Activated naive CD8-positive, alpha-beta T cell treated with anti-CD3 and anti-CD28 coated beads for 36 hours (primary cell): Measurements from ENCODE around the gene KCNIP4. TPM values are rescaled to one million over a fixed set of nuclear protein-coding genes. Genes with fewer than 3 reads are reported as not detected.
A peak's percentile ranks its signal among the peaks of the same experiment; 100 is the strongest.

Source experiments
- DNase-seq: peaks from one replicate; pipeline ENCODE4 v3.0.0; 2021
- H3K27ac Mint-ChIP-seq: one replicate; pipeline ENCODE4 v1.8.0; 2022; ENCODE audit warnings: mild to moderate bottlenecking, moderate library complexity, mixed read lengths
- H3K27me3 Mint-ChIP-seq: one replicate; pipeline ENCODE4 v1.8.0; 2022; ENCODE audit warnings: mild to moderate bottlenecking, mixed read lengths
- H3K36me3 Mint-ChIP-seq: one replicate; pipeline ENCODE4 v1.8.0; 2021; ENCODE audit warnings: mild to moderate bottlenecking, mixed read lengths
- H3K4me1 Mint-ChIP-seq: one replicate; pipeline ENCODE4 v1.8.0; 2021; ENCODE audit warnings: mixed read lengths
- H3K4me3 Mint-ChIP-seq: one replicate; pipeline ENCODE4 v1.8.0; 2022; ENCODE audit warnings: mild to moderate bottlenecking, moderate library complexity, mixed read lengths
- H3K9me3 Mint-ChIP-seq: one replicate; pipeline ENCODE4 v1.8.0; 2022; ENCODE audit warnings: mixed read lengths
- total RNA-seq, 2 experiments: library from RNA; stranded (reverse); gene quantifications; one replicate each; pipeline ENCODE4 v1.2.3, GENCODE V29; 2021

KCNIP4 gene
- total RNA-seq, 2 experiments from 2014 or later = not detected

DNA sequence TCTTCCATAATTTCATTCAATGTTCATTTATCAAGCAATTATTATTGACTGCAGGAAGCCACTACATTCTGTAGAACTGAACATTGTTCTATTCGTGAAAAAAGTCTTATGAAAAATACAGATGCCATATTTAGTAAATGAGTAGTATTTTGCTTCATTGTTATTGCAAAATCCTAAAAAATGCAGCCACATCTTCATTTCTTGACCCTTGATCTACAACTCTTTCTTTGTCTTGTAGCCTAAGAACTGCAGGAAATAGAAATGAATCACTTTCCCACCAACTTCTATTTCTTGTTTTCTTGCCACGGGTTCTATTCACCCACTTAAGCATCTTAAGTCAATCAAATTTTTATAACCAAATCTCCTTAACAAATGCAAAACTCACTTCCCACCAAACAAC, 63.3 kb downstream of the KCNIP4 start:
- DNase-seq = no peak
- no peaks in the 10 kb centered on the region for H3K36me3 Mint-ChIP-seq
- H3K4me1 Mint-ChIP-seq = peaks cover 8% of the 10 kb centered on the region
- H3K27ac Mint-ChIP-seq = no peak overlapping the region
- no peak overlapping the region for H3K4me3 Mint-ChIP-seq
- peaks cover 3% of the 10 kb centered on the region for H3K27me3 Mint-ChIP-seq
- H3K9me3 Mint-ChIP-seq = peaks cover 10% of the 10 kb centered on the region

DNA sequence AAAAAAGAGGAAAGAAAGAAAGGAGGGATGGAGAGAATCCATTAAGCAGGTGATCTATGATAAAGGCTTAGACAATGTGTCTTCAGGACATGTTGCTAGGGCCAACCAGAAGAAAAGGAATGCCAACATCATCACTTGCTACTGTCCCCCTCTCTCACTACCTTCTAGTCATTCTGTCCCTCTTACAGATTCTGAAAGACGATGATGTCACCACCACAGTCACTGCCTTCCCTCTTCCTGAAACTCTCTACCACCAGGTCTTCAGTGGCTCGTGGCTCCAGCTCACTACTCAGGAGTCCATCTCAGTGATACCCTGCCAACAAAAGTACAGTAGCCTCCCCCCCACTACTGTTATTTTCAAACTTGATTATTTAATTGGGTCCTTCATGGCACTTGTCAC, 64.0 kb downstream of the KCNIP4 start:
- Mint-ChIP-seq H3K27ac (no peak overlapping the region), H3K27me3 (peaks cover 3% of the 10 kb centered on the region), H3K4me3 (no peak overlapping the region), H3K36me3 (no peaks in the 10 kb centered on the region), H3K9me3 (peaks cover 10% of the 10 kb centered on the region), H3K4me1 (peaks cover 8% of the 10 kb centered on the region)
- no peak for DNase-seq

DNA sequence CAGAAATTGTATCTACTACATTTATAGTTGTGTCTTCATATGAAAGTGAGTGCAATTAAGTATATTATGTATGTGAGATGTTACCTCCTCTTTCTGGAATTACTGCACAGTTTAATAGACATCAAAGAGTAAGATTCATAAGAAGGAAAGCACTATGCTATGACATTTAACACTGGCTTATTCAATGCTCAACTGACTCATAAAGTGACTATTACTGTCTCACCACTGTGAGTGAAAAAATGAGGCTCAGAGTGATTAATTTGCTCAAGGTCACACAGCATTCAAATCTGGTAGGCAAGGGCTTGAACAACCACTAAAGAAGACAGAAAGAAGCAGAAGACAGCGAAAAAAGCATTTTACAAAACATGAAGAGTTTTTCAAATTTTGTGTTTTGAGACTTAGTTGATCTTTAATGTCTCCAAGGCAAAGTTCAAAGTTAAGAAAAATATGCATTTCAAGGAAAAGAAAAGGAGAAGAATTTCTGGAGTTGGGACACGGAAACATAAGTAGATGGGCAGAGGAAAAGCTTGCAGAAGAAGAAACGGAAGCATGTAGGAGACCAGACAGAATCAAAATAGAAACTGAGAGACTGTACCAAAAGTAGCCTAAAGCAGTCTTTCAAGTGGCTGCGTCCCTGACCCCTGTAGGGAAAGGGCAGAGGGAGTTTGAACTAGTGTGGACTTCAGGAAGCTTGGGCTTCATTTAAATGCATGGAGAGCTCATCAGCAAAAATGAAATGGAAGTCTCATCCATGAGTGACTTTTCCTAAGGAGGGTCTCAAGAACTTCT, 66.3 kb downstream of the KCNIP4 start:
- H3K9me3 Mint-ChIP-seq = peaks cover 8% of the 10 kb centered on the region
- H3K4me3 Mint-ChIP-seq = no peak overlapping the region
- no peaks in the 10 kb centered on the region for H3K36me3 Mint-ChIP-seq
- H3K27me3 Mint-ChIP-seq = peaks cover 3% of the 10 kb centered on the region
- H3K4me1 Mint-ChIP-seq = peaks cover 5% of the 10 kb centered on the region
- H3K27ac Mint-ChIP-seq = peak overlapping the region; percentile 26
- DNase-seq = no peak

DNA sequence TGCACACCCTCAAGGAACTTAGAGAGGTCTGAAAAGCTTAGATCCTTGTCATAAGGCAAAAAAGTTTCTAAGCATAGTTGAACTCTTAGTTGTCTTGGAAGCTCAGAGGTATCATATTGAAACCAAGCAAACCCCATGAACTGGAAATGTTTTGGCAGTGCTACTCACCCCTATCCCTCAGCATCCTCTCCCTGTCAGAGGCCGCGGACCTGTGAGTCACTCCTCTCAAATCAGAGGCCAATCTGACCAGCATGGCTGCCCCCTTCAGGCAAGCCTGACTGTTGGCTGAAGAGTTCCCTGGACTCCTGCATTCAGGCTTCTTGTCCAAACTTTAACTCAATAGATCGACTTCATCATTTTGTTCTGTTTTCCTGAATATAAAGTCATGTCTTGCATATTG, 69.4 kb downstream of the KCNIP4 start:
- Mint-ChIP-seq H3K27ac (no peak overlapping the region), H3K27me3 (no peaks in the 10 kb centered on the region), H3K36me3 (no peaks in the 10 kb centered on the region), H3K9me3 (peaks cover 4% of the 10 kb centered on the region), H3K4me1 (peaks cover 3% of the 10 kb centered on the region), H3K4me3 (no peak overlapping the region)
- DNase-seq = no peak

DNA sequence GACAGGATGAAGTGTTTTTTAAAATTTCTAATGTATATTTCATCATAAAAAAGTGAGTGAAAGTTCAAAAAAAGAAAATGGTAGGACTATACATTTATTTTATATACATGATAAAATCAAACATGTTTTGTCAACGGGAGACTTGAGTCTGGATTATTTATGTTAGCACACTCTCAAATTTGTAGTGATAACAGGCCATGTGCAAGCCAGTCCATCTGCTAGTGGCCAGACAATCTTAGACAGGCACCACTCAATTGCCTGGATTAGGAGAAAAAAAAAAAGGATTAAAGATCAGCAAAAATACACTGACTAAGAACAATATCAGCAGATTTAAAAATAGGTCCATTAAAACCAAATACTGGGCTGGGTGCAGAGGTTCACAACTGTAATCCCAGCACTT, 71.9 kb downstream of the KCNIP4 start:
- H3K4me1 Mint-ChIP-seq = no peaks in the 10 kb centered on the region
- no peak overlapping the region for H3K27ac Mint-ChIP-seq
- no peak overlapping the region for H3K4me3 Mint-ChIP-seq
- no peak for DNase-seq
- H3K36me3 Mint-ChIP-seq = no peaks in the 10 kb centered on the region
- no peaks in the 10 kb centered on the region for H3K27me3 Mint-ChIP-seq
- peaks cover 1% of the 10 kb centered on the region for H3K9me3 Mint-ChIP-seq

DNA sequence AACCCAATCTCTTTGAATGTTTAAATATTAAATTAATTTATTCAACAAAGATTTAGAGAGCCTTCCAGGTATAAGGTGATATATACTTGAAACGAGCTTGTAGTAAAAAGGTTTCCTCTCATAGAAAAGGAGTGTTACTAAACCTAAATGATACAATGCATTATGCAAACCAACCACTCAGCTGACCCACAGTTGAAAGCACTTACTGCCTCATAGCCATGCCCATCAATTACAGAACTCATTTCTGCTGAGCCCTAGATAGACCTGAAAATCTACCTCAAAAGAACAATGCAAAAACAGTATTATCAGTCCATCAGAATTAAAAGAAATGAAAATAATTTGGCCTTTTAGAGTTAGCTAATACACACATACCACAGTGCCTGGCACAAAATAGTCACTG, 75.4 kb downstream of the KCNIP4 start:
- H3K27ac Mint-ChIP-seq = no peak overlapping the region
- no peaks in the 10 kb centered on the region for H3K36me3 Mint-ChIP-seq
- DNase-seq = no peak
- no peaks in the 10 kb centered on the region for H3K4me1 Mint-ChIP-seq
- peaks cover 1% of the 10 kb centered on the region for H3K9me3 Mint-ChIP-seq
- H3K27me3 Mint-ChIP-seq = no peaks in the 10 kb centered on the region
- H3K4me3 Mint-ChIP-seq = no peak overlapping the region

DNA sequence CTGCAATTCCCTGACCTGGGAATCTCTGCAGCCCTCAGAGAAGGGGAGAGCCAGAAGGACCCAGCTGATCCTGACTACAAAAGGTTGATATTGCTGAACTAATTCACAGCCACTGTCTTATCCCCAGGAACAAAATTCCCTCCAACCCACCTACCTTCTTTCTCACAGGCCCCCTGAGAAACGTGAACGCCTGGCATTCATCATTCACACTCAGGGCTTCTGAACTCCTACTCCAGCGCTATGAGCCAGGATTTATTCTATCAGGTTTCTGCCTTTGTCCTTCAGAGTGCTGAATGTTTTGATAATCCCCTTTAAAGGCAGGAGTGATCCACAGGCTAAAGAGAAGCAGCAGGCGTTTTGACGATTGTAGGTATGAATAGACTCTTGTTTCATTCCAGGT, 76.5 kb downstream of the KCNIP4 start:
- no peaks in the 10 kb centered on the region for H3K27me3 Mint-ChIP-seq
- H3K36me3 Mint-ChIP-seq = no peaks in the 10 kb centered on the region

DNA sequence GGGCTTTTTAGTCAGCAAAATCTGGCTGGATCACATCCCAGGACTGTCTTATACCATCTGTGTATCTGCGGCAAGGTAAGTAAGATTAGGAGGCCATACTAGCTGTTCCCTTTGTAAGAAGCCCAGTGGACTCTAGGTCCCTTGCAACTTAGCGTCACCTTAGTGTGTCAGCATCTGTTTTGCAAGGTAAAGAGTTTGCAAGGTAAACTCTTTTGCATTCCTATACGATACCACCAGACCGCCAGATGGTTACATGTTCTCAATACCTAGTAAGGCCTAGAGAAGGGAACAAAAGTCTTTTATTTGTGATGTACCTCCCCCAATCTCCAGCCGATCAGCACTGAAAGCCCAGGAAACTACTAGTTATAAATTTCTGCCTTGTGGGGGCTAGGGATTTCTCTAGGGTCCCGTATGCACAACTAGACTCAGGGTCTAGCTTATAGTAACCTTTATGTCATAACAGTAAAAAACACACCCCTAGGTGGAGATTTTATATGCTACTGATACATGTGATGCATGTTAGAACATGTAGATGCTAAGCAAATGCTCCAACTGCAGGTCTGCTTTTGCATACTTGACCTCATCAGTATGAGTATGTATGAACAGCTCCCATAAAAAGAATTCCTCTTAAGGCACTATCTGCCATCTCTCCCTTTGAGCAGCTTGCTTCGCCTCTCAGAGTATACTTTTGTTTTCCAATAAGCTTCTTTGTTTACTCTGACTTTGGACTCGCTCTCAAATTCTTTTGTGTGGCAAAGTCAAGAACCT, 78.4 kb downstream of the KCNIP4 start:
- DNase-seq = no peak
- H3K27me3 Mint-ChIP-seq = no peaks in the 10 kb centered on the region
- no peaks in the 10 kb centered on the region for H3K36me3 Mint-ChIP-seq
- no peak overlapping the region for H3K27ac Mint-ChIP-seq
- no peaks in the 10 kb centered on the region for H3K9me3 Mint-ChIP-seq
- H3K4me1 Mint-ChIP-seq = no peaks in the 10 kb centered on the region
- no peak overlapping the region for H3K4me3 Mint-ChIP-seq

More for the DNA sequence above, 76.5 kb downstream of the KCNIP4 start:
- Mint-ChIP-seq H3K27ac (no peak overlapping the region), H3K9me3 (peaks cover 1% of the 10 kb centered on the region), H3K4me3 (no peak overlapping the region), H3K4me1 (no peaks in the 10 kb centered on the region)
- DNase-seq = no peak

DNA sequence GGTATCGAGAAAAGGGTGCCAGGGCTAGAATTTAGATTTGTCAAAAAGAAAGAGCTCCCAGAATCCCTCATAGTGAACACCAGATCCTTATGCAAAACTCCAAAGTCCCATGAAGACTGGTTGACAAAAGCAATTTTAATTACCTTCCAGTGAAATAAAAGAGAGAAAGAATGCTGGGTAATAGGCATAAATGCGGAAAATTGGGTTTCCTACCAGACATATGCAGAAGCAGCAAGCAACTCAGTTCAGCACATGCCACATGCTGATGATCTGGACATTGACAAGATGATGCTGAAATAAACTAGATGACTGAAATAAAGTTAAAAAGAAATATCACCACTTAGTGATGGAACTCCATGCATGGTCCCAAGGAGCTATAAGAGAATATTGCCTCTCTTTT, 83.9 kb downstream of the KCNIP4 start:
- peaks cover 5% of the 10 kb centered on the region for H3K27me3 Mint-ChIP-seq
- no peak overlapping the region for H3K27ac Mint-ChIP-seq
- no peak for DNase-seq
- H3K36me3 Mint-ChIP-seq = no peaks in the 10 kb centered on the region
- no peaks in the 10 kb centered on the region for H3K9me3 Mint-ChIP-seq
- no peaks in the 10 kb centered on the region for H3K4me1 Mint-ChIP-seq
- no peak overlapping the region for H3K4me3 Mint-ChIP-seq

DNA sequence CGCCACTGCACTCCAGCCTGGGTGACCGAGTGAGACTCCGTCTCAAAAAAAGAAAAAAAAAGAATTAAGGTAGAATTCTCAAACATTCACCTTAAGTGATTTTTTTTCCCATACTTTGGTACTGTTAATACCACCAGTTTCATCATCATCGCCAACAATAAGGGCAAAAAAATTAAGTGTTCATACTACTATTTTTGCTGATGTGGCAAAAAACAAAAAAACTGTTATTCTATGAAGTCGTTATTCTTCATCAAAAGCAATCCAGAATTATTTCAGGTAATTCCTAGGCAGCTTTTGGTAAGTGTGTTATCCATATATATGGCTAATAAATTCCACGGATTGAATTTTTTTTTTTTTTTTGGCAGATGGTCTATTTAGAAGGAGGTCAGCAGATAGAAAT, 85.7 kb downstream of the KCNIP4 start:
- H3K36me3 Mint-ChIP-seq = no peaks in the 10 kb centered on the region
- no peaks in the 10 kb centered on the region for H3K9me3 Mint-ChIP-seq
- DNase-seq = no peak
- no peak overlapping the region for H3K27ac Mint-ChIP-seq
- H3K4me3 Mint-ChIP-seq = no peak overlapping the region
- peaks cover 5% of the 10 kb centered on the region for H3K27me3 Mint-ChIP-seq
- H3K4me1 Mint-ChIP-seq = no peaks in the 10 kb centered on the region

DNA sequence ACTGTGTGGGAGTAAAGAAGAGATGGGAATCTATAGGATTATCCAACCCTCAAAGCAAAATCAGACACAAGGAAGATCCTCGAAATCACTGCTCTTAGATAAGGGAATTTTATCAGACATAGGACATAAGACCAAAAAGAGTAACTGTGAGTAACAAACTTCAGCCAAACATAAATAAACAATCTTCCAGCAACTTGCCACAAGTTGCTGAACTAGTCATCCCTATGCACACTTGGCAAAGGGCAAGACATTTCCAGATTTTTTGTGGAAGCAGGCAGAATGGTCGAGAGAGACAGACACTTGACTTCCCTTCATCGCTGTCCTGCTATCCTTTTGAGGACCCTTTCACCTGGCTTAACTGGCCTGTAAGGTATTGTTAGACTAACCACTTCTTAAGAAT, 89.6 kb downstream of the KCNIP4 start:
- H3K4me1 Mint-ChIP-seq = no peaks in the 10 kb centered on the region
- H3K36me3 Mint-ChIP-seq = no peaks in the 10 kb centered on the region
- no peak overlapping the region for H3K27ac Mint-ChIP-seq
- peaks cover 5% of the 10 kb centered on the region for H3K27me3 Mint-ChIP-seq
- no peaks in the 10 kb centered on the region for H3K9me3 Mint-ChIP-seq
- DNase-seq = no peak
- H3K4me3 Mint-ChIP-seq = no peak overlapping the region

DNA sequence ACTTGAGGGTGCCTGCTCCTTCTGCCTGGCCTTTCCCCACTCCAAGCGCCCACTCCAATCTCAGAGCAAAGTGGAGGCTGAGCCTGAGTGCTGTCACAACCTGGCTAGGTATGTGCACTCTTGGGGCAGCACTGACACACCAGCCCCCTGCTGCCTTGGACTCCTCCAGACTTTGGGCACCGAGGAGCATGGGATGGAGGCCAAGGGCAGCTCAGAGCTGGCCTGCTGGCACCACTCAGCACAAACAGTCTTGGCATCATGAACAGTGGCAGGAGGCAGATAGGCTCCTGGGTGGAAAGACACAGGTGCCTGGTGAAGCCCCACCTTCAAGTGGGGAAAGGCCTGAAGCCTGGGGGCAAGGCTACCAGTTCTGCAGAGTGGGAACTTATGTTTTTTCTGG, 91.8 kb downstream of the KCNIP4 start:
- no peaks in the 10 kb centered on the region for H3K36me3 Mint-ChIP-seq
- no peak overlapping the region for H3K27ac Mint-ChIP-seq
- peaks cover 2% of the 10 kb centered on the region for H3K27me3 Mint-ChIP-seq
- H3K4me3 Mint-ChIP-seq = no peak overlapping the region
- H3K9me3 Mint-ChIP-seq = no peaks in the 10 kb centered on the region
- DNase-seq = no peak
- H3K4me1 Mint-ChIP-seq = no peaks in the 10 kb centered on the region

DNA sequence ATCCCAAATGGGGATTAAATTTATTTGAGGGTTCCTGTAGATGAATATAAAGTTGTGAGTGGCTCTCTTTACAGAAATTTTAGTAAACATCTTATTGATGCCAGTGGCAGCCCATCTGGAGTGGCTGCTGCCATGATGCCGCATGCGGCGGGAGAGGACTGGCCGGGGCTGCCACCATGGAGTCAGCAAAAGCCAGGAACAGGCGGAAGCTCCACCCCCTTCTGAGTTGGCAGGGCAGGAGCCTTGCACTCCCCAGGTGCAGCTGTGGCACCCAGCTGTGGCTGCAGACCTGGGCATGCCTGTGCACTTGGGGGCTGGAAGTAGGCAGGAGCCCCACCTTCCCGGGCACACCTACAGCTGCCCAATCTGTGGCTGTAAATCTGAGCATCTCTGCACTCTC, 92.3 kb downstream of the KCNIP4 start:
- Mint-ChIP-seq H3K36me3 (no peaks in the 10 kb centered on the region), H3K9me3 (no peaks in the 10 kb centered on the region), H3K4me1 (no peaks in the 10 kb centered on the region), H3K4me3 (no peak overlapping the region), H3K27ac (no peak overlapping the region), H3K27me3 (no peaks in the 10 kb centered on the region)
- DNase-seq = no peak

DNA sequence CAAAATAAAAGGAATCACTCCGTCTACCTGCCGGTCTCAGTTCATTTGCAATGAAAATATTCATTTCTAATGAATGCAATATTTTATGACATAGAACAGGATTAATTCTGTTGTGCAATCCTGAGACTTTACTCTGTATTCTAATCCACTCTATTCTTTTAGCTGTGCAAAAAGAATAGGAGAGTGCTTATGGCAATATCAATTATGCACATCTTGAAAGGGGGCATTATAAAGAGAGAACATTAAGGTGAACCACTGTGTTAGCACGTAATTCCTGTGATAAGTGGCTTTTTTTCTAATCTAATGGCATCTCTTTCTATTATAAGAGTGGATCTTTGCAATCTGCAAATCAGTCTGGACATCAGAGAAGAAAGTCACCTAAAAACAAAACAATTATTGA, 99.5 kb downstream of the KCNIP4 start:
- H3K4me3 Mint-ChIP-seq = no peak overlapping the region
- H3K9me3 Mint-ChIP-seq = no peaks in the 10 kb centered on the region
- peaks cover 6% of the 10 kb centered on the region for H3K27me3 Mint-ChIP-seq
- DNase-seq = no peak
- no peak overlapping the region for H3K27ac Mint-ChIP-seq
- no peaks in the 10 kb centered on the region for H3K36me3 Mint-ChIP-seq
- H3K4me1 Mint-ChIP-seq = no peaks in the 10 kb centered on the region

DNA sequence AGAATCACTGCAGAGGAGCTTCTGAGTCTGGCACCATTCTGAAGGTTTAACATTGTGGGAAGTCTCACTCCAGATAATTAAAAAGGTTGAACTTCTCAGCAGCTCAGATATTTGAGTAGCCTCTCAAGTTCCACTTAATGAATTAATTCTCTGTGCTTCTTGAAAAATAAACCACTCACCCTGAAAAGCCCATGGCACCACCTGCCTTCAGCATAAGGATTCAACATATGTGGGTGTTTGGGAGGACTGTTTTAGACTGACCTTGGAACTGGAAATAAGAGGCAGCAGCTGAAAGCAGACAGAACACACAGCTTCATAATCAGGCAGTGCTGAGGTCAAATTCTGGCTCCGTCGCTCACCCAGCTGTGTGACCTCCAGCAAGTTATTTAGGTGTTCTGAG, 100.6 kb downstream of the KCNIP4 start:
- no peak overlapping the region for H3K4me3 Mint-ChIP-seq
- no peak for DNase-seq
- no peak overlapping the region for H3K27ac Mint-ChIP-seq
- H3K36me3 Mint-ChIP-seq = no peaks in the 10 kb centered on the region
- H3K9me3 Mint-ChIP-seq = no peaks in the 10 kb centered on the region
- H3K27me3 Mint-ChIP-seq = peaks cover 6% of the 10 kb centered on the region
- no peaks in the 10 kb centered on the region for H3K4me1 Mint-ChIP-seq

DNA sequence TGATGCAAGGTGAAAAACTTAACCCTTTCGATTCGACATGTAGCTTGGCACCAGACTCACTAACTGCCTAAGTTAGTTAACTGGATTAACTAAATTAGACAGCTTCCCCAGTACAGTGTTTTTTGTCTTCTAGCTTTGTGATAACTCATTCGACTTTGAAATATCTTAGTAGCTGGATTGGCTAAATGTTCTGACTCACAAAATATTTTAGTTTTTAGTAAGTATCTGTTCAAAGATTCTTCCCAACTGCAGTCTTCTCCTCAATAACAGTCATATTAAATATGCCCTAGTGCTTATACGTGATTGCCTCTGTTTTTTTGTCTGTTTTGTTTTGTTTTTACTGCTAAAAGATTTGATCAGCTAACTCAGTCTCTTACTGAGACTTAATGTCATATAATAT, 102.9 kb downstream of the KCNIP4 start:
- H3K27me3 Mint-ChIP-seq = peaks cover under 1% of the 10 kb centered on the region
- no peaks in the 10 kb centered on the region for H3K9me3 Mint-ChIP-seq
- no peak overlapping the region for H3K4me3 Mint-ChIP-seq
- no peaks in the 10 kb centered on the region for H3K36me3 Mint-ChIP-seq
- H3K4me1 Mint-ChIP-seq = no peaks in the 10 kb centered on the region
- no peak overlapping the region for H3K27ac Mint-ChIP-seq
- no peak for DNase-seq
